SK-MEL-5 (cell line): ENCODE measurements around the gene MCCD1. TPM values are rescaled to one million over a fixed set of nuclear protein-coding genes. Genes with fewer than 3 reads are reported as not detected.

Source experiments
- DNase-seq: peaks from one replicate; pipeline ENCODE4 v3.0.0-alpha.2; 2016; ENCODE audit warnings: low read depth, low spot score
- in situ Hi-C: cut with HindIII; loops from 2 replicates; pipeline ENCODE4 v1.10.0; 2016; ENCODE audit warnings: low sequenced_read_pairs, high pct_unique_total_duplicates, low pct_unique_long_range_greater_than_20kb
- total RNA-seq: library from RNA; depleted of rRNA; stranded (reverse); fragments of >200 nt; shearing (Covaris generic); gene quantifications from 2 replicates; pipeline ENCODE4 v1.2.3, GENCODE V29; 2014

MCCD1 gene
- total RNA-seq, 1 experiment from 2014 or later, result not detected

DNA sequence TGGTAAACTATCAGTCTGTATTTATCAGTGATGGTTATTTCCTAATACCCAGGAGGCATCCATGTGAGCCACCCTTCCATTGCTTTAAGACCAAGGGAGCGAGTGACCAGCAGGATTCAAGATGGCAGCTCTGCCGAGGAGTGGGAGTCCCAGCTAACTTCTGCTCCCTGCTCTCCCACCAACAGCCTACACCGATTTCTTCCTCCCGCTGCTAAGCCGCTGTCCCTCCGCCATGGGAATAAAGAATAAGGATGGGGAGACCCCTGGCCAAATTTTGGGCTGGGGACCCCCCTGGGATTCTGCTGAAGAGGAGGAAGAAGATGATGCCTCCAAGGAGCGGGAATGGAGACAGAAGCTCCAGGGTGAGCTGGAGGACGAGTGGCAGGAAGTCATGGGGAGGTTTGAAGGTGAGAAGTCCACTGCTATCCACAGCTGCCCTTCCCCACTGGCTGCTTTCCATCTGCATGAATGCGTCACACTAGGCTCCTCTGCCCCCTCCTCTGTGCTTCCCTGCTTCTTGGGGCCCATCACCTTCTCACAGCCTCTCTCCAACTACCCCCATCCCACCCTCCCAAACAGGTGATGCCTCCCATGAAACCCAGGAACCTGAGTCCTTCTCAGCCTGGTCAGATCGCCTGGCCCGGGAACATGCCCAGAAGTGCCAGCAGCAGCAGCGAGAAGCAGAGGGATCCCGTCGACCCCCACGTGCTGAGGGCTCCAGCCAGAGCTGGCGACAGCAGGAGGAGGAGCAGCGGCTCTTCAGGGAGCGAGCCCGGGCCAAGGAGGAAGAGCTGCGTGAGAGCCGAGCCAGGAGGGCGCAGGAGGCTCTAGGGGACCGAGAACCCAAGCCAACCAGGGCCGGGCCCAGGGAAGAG lies 28.9 kb downstream of the MCCD1 start:
- in situ Hi-C loops, result no loop called here
- DNase-seq, result no peak

DNA sequence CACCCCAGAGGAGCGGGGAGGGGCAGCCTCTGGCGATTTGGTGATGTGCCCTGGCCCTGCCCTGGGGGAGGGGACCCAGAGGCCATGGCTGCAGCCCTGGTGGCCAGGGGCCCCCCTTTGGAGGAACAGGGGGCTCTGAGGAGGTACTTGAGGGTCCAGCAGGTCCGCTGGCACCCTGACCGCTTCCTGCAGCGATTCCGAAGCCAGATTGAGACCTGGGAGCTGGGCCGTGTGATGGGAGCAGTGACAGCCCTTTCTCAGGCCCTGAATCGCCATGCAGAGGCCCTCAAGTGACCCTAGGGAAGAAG lies 29.5 kb downstream of the MCCD1 start:
- DNase-seq, result no peak
- in situ Hi-C loops, result no loop called here

DNA sequence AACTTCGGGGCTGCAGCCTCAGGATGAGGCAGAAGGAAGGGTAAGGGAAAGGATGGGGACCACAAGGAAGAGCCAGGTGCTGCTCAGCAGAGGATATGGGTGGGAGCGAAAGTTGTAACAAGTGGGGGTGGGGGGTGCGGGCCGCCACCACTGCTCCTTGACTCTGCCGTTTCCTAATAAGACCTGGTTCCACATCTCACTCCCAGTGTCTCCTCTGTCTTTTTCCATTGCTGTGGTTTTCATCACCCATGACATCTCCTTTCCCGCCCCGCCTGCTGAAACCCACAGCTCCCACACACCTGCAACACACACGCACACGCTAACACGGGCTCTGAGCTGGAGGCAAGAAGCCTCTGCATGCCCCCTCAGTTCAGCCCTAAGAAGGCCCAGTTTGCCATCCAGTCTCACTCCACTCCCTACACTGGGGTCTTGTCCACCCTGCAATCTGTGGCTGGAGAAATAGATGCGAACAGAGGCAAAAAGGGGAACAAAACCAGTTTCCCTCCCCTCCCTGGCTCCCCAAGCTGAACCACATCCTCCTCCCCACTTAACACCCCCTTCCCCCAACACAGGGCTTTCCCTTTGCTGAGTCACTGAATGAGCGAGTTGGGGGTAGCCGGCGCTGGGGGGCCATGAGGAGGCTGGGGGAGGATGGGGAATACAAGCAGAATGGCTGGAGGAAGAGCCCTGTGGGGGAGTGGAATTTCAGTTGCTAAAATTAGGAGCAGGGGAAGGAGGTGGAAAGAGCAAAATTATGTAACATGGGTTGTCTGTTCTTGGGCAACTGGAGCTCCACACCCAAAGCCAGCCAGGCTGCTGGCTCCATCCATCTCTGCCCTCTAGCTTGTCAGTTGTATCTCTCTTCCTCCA lies 30.1 kb downstream of the MCCD1 start:
- in situ Hi-C loops, result no loop called here
- no peak for DNase-seq

DNA sequence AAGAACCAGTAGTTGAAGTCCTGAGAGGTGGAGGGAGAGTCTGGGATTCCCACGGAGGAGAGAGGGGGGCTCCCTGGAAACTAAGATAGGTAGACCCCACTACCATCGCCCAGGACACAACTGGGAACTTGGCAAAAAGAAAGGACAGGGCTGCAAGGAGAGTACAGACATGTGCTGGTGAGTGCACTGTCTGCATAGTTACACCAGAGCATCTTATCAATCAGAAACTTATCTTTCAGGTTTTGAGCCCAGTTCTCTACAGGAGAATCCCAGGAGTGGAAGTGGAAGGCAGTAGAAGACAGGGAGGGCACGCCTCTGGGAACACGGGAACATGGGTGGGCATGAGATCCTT lies 30.8 kb downstream of the MCCD1 start:
- DNase-seq, result no peak
- in situ Hi-C loops, result no loop called here

DNA sequence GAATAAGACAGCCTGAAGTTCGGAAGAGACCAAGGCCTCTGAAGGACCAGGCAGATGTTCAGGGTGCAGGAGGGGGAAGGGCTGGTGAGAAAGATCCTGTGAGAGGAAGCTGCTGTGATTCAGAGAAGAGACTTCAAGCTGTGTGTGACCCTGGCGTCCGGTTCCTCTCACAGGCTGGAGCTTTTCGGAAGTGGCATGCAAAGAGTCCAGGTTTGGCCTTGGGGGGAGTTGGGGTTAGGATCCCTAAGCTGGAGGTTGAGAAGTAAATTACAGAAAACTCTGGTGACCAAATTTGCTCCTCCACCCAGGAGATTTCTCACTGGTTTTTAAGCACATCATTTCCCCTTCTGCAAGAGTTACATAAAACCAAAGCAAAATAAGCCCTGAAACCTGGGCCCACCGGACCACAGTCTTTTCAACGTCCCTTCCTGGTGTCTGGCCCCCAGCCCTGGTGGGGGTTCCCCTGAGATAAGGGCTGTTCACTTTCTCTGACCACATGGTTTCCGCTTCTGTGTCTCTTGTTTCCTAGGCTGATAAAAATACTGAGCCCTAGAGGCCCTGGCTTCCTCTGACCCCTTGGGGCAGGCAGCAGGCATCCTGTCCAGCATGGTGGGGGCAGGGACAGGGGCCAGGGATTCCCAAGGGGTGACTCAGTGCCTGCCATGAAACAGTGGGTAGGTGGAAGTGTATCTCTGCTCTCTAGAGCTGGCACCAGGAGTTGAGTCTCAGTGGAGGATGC lies 31.4 kb downstream of the MCCD1 start:
- no peak for DNase-seq
- in situ Hi-C loops, result no loop called here

DNA sequence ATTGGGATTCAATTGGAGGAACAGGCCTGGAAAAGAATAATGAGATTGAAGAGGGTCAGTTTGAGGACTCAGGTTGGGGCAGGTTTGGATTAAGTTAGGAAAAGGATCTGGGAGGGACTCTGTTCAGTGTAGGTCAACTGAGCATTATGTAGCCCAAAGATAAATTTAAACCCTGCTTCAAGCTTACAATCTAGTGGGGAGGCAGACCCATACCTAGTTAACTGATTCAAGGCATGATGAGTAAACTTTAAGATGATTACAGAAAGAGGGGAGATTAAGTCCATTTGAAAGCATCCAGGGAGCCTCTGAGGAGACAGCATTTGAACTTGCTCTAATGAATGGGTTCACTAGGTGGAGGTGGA lies 31.9 kb downstream of the MCCD1 start:
- in situ Hi-C loops, result no loop called here
- DNase-seq, result no peak

DNA sequence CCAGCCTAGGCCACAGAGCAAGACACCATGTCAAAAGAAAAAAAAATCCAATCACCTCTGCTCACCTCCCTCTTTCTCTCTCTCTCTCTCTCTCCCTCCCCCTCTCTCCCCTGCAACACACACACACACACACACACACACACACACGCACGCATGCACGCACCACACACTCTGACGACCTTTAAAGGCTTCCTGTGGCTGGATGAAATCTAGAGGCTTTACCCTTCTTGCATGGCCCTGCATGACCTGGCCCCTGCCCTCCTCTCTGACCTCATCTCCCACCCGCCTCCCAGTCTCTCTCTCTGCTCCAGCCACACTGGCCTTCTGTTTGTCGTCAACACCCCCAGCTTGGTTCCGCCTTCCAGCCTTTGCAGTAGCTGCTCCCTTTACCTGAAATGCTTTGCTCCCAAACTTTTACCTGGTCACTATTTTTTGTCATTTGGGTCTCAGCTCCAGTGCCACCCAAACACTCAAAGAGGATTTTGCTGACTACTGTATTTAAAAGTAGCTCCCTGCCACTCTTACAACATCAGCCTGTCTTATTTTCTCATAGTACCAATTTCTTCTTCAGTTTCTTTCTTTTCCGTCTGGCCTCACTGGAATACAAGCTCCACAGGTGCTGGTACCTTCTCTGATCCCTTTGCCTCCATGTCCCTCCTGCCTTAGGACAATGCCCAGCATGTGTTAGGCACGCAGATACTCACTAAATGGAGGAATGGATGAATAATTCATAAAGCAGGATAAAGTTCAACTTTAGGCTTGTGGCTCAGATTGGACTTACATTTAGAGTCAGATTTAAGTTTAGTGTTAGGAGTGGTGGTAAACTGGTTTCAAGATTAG lies 39.0 kb downstream of the MCCD1 start:
- DNase-seq, result no peak
- in situ Hi-C loops, result no loop called here

DNA sequence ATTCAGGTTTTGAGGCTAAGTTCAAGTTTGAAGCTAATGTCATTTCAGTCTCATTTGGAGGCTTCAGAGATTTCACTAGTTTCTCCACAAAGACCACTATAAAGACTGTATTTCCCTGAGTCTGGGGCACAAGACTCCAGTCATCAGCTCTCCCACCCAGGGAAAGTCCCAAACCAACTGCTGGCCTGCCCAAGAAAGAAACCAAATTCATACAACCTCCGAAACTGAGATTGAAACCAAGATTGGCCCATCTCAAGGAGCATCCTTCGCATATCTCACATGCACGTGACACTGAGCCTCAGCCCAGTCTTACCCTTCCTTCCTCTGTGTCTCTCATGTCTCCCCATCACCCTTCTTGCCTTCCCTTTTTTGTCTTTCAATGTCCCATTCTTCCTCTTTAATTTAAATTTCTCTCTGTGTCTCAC lies 39.8 kb downstream of the MCCD1 start:
- DNase-seq, result no peak
- in situ Hi-C loops, result no loop called here

DNA sequence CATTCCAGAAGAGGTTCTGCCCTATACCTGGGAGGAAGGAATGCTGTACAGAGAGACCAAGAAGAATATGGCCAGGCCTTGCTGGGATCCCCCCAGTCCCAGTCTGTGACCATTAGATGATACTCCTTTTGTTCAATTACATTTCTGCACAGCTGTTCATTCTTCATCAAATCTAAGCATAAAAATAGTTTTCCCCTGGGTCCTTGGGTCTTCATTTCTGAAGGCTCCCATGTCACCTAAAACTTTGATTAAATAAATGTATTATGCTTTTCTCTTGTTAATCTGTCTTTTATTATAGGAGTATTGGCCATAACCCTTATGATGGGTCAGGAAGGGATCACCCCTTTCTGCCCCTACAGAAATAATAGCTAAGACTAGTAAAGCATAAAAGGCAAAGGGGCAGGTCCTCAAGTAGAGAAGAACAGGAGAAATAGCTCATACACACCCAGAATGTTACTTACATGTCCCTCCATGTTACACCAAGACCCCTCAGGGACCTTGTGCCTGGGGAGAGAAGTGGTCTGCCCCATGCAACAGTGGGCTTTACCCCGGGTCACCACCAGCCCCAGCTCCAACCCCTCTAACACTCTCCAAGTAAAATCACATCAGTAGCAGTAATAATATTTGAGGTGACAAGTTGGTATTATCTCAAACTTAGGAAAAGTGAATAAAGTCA lies 41.2 kb downstream of the MCCD1 start:
- DNase-seq, result no peak
- in situ Hi-C loops, result no loop called here

DNA sequence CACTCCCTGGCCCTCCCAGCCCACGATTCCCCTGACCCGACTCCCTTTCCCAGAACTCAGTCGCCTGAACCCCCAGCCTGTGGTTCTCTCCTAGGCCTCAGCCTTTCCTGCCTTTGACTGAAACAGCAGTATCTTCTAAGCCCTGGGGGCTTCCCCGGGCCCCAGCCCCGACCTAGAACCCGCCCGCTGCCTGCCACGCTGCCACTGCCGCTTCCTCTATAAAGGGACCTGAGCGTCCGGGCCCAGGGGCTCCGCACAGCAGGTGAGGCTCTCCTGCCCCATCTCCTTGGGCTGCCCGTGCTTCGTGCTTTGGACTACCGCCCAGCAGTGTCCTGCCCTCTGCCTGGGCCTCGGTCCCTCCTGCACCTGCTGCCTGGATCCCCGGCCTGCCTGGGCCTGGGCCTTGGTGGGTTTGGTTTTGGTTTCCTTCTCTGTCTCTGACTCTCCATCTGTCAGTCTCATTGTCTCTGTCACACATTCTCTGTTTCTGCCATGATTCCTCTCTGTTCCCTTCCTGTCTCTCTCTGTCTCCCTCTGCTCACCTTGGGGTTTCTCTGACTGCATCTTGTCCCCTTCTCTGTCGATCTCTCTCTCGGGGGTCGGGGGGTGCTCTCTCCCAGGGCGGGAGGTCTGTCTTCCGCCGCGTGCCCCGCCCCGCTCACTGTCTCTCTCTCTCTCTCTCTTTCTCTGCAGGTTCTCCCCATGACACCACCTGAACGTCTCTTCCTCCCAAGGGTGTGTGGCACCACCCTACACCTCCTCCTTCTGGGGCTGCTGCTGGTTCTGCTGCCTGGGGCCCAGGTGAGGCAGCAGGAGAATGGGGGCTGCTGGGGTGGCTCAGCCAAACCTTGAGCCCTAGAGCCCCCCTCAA lies 43.5 kb downstream of the MCCD1 start, which contains the start of gene LTA:
LTA (plus strand) TSS at position 249 of the 871 bp plus-strand sequence; CDS start at position 703, 454 bp downstream.
- DNase-seq, result no peak
- in situ Hi-C loops, result no loop called here

DNA sequence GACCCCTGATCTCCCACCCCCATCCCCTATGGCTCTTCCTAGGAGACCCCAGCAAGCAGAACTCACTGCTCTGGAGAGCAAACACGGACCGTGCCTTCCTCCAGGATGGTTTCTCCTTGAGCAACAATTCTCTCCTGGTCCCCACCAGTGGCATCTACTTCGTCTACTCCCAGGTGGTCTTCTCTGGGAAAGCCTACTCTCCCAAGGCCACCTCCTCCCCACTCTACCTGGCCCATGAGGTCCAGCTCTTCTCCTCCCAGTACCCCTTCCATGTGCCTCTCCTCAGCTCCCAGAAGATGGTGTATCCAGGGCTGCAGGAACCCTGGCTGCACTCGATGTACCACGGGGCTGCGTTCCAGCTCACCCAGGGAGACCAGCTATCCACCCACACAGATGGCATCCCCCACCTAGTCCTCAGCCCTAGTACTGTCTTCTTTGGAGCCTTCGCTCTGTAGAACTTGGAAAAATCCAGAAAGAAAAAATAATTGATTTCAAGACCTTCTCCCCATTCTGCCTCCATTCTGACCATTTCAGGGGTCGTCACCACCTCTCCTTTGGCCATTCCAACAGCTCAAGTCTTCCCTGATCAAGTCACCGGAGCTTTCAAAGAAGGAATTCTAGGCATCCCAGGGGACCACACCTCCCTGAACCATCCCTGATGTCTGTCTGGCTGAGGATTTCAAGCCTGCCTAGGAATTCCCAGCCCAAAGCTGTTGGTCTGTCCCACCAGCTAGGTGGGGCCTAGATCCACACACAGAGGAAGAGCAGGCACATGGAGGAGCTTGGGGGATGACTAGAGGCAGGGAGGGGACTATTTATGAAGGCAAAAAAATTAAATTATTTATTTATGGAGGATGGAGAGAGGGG lies 44.7 kb downstream of the MCCD1 start:
- in situ Hi-C loops, result no loop called here

DNA sequence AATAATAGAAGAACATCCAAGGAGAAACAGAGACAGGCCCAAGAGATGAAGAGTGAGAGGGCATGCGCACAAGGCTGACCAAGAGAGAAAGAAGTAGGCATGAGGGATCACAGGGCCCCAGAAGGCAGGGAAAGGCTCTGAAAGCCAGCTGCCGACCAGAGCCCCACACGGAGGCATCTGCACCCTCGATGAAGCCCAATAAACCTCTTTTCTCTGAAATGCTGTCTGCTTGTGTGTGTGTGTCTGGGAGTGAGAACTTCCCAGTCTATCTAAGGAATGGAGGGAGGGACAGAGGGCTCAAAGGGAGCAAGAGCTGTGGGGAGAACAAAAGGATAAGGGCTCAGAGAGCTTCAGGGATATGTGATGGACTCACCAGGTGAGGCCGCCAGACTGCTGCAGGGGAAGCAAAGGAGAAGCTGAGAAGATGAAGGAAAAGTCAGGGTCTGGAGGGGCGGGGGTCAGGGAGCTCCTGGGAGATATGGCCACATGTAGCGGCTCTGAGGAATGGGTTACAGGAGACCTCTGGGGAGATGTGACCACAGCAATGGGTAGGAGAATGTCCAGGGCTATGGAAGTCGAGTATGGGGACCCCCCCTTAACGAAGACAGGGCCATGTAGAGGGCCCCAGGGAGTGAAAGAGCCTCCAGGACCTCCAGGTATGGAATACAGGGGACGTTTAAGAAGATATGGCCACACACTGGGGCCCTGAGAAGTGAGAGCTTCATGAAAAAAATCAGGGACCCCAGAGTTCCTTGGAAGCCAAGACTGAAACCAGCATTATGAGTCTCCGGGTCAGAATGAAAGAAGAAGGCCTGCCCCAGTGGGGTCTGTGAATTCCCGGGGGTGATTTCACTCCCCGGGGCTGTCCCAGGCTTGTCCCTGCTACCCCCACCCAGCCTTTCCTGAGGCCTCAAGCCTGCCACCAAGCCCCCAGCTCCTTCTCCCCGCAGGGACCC lies 45.6 kb downstream of the MCCD1 start:
- in situ Hi-C loops, result no loop called here
- DNase-seq, result no peak

More for the DNA sequence above, 44.7 kb downstream of the MCCD1 start:
- DNase-seq, result no peak

DNA sequence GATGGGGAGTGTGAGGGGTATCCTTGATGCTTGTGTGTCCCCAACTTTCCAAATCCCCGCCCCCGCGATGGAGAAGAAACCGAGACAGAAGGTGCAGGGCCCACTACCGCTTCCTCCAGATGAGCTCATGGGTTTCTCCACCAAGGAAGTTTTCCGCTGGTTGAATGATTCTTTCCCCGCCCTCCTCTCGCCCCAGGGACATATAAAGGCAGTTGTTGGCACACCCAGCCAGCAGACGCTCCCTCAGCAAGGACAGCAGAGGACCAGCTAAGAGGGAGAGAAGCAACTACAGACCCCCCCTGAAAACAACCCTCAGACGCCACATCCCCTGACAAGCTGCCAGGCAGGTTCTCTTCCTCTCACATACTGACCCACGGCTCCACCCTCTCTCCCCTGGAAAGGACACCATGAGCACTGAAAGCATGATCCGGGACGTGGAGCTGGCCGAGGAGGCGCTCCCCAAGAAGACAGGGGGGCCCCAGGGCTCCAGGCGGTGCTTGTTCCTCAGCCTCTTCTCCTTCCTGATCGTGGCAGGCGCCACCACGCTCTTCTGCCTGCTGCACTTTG lies 46.7 kb downstream of the MCCD1 start, which contains the start of gene TNF:
TNF (plus strand) TSS at position 231 of the 567 bp plus-strand sequence; CDS start at position 408, 177 bp downstream.
- no peak for DNase-seq
- in situ Hi-C loops, result no loop called here
